Astrocyte (in vitro differentiated cells and primary cell): Measurements from ENCODE around the gene P2RX1. TPM values are rescaled to one million over a fixed set of nuclear protein-coding genes. Genes with fewer than 3 reads are reported as not detected.

ENCODE experiments used
- DNase-seq: peaks from one replicate; pipeline ENCODE4 v3.0.0-alpha.2; 2010; ENCODE audit warnings: low read depth
- FAIRE-seq: peaks from 2 replicates; lab custom pipeline; 2011; peaks lifted over from hg19 to GRCh38; lab: Jason Lieb, UNC
- H2AFZ ChIP-seq: 2 replicates; pipeline ENCODE4 v1.6.0; 2012; ENCODE audit warnings: low read depth, low read length, inconsistent platforms
- H3K27ac ChIP-seq: 2 replicates; pipeline ENCODE4 v1.5.1; 2011; ENCODE audit warnings: low read depth, low read length, inconsistent platforms
- H3K27me3 ChIP-seq: 2 replicates; pipeline ENCODE4 v1.6.0; 2011; ENCODE audit warnings: low read length, inconsistent platforms; ENCODE audit not compliant: insufficient read depth
- H3K36me3 ChIP-seq: 2 replicates; pipeline ENCODE4 v1.5.1; 2011; ENCODE audit warnings: low read length, inconsistent platforms; ENCODE audit not compliant: insufficient read depth
- H3K4me1 ChIP-seq: 2 replicates; pipeline ENCODE4 v1.5.1; 2011; ENCODE audit warnings: low read length, inconsistent platforms; ENCODE audit not compliant: insufficient read depth
- H3K4me2 ChIP-seq: 2 replicates; pipeline ENCODE4 v1.6.0; 2012; ENCODE audit warnings: low read length, inconsistent platforms
- H3K4me3 ChIP-seq: 2 replicates; pipeline ENCODE4 v1.5.1; 2011; ENCODE audit warnings: low read depth, mild to moderate bottlenecking, low read length, inconsistent platforms; ENCODE audit not compliant: insufficient read depth
- H3K79me2 ChIP-seq: 2 replicates; pipeline ENCODE4 v1.6.0; 2012; ENCODE audit warnings: mild to moderate bottlenecking, low read length, inconsistent platforms; ENCODE audit not compliant: insufficient read depth
- H3K9ac ChIP-seq: 2 replicates; pipeline ENCODE4 v1.6.0; 2012; ENCODE audit warnings: mild to moderate bottlenecking, low read length, inconsistent platforms
- H3K9me3 ChIP-seq: 2 replicates; pipeline ENCODE4 v1.5.1; 2012; ENCODE audit warnings: low read depth, mild to moderate bottlenecking, low read length, inconsistent platforms; ENCODE audit not compliant: insufficient read depth
- H4K20me1 ChIP-seq: 2 replicates; pipeline ENCODE4 v1.6.0; 2012; ENCODE audit warnings: low read length, inconsistent platforms; ENCODE audit not compliant: insufficient read depth
- H3K27ac Mint-ChIP-seq: one replicate; pipeline ENCODE4 v1.8.0; 2021; ENCODE audit warnings: mild to moderate bottlenecking, mixed read lengths; ENCODE audit not compliant: unreplicated experiment
- H3K27me3 Mint-ChIP-seq: one replicate; pipeline ENCODE4 v1.8.0; 2021; ENCODE audit warnings: low read depth, mixed read lengths; ENCODE audit not compliant: unreplicated experiment
- H3K36me3 Mint-ChIP-seq: one replicate; pipeline ENCODE4 v1.8.0; 2021; ENCODE audit warnings: low read depth, mixed read lengths; ENCODE audit not compliant: unreplicated experiment
- H3K4me1 Mint-ChIP-seq: one replicate; pipeline ENCODE4 v1.8.0; 2021; ENCODE audit warnings: low read depth, mixed read lengths; ENCODE audit not compliant: unreplicated experiment
- H3K4me3 Mint-ChIP-seq: one replicate; pipeline ENCODE4 v1.8.0; 2021; ENCODE audit warnings: mild to moderate bottlenecking, moderate library complexity, mixed read lengths; ENCODE audit not compliant: unreplicated experiment
- H3K9me3 Mint-ChIP-seq: one replicate; pipeline ENCODE4 v1.8.0; 2021; ENCODE audit warnings: mild to moderate bottlenecking, mixed read lengths; ENCODE audit not compliant: unreplicated experiment
- CTCF ChIP-seq: IDR thresholded peaks from 2 replicates; pipeline ENCODE4 v1.5.1; 2011; ENCODE audit warnings: low read depth, mild to moderate bottlenecking, inconsistent platforms, low read length, moderate library complexity; ENCODE audit not compliant: insufficient read depth
- EZH2 ChIP-seq: IDR thresholded peaks from 2 replicates; pipeline ENCODE4 v1.6.1; 2012; ENCODE audit warnings: mild to moderate bottlenecking, low read length, inconsistent platforms; ENCODE audit not compliant: insufficient read depth
- total RNA-seq: library from RNA; stranded (reverse); gene quantifications from 2 replicates; pipeline ENCODE4 v1.2.1, GENCODE V29; 2021

The P2RX1 gene
- total RNA-seq, 1 donor from 2014 or later = not detected

- Histone ChIP-seq H3K9ac (no peak overlapping the region), H3K36me3 (no peaks in the 10 kb centered on the region), H3K9me3 (no peaks in the 10 kb centered on the region), H2AFZ (no peak overlapping the region), H3K27me3 (no peaks in the 10 kb centered on the region), H3K4me3 (no peak overlapping the region), H3K27ac (no peak overlapping the region), H4K20me1 (no peaks in the 10 kb centered on the region), H3K4me1 (no peaks in the 10 kb centered on the region), H3K79me2 (no peaks in the 10 kb centered on the region), H3K4me2 (no peak overlapping the region)
- Mint-ChIP-seq H3K4me3 (no peak overlapping the region), H3K9me3 (no peaks in the 10 kb centered on the region), H3K27me3 (peaks cover 20% of the 10 kb centered on the region), H3K4me1 (no peaks in the 10 kb centered on the region), H3K27ac (no peak overlapping the region), H3K36me3 (no peaks in the 10 kb centered on the region)
- no peak for DNase-seq
- no peak for FAIRE-seq
- TF ChIP-seq EZH2 (no peak), CTCF (no peak)
Observed at GRCh38 chr17:3907483-3908216, 8.6 kb downstream of the P2RX1 start.

GRCh38 chr17:3906881-3907280, 9.4 kb downstream of the P2RX1 start:
- H3K79me2 ChIP-seq = no peaks in the 10 kb centered on the region
- no peak overlapping the region for H3K4me3 ChIP-seq
- Mint-ChIP-seq H3K4me3 (no peak overlapping the region), H3K36me3 (no peaks in the 10 kb centered on the region), H3K9me3 (no peaks in the 10 kb centered on the region), H3K27ac (no peak overlapping the region), H3K4me1 (no peaks in the 10 kb centered on the region), H3K27me3 (peaks cover 14% of the 10 kb centered on the region)
- TF ChIP-seq EZH2 = no peak
- TF ChIP-seq CTCF = no peak
- H2AFZ ChIP-seq = no peak overlapping the region
- FAIRE-seq (no peak), DNase-seq (no peak)
- no peaks in the 10 kb centered on the region for H3K4me1 ChIP-seq
- no peaks in the 10 kb centered on the region for H4K20me1 ChIP-seq
- no peaks in the 10 kb centered on the region for H3K9me3 ChIP-seq
- no peak overlapping the region for H3K4me2 ChIP-seq
- H3K27me3 ChIP-seq = no peaks in the 10 kb centered on the region
- no peaks in the 10 kb centered on the region for H3K36me3 ChIP-seq
- no peak overlapping the region for H3K27ac ChIP-seq
- no peak overlapping the region for H3K9ac ChIP-seq

- FAIRE-seq = no peak
- H3K79me2 ChIP-seq = no peaks in the 10 kb centered on the region
- H3K9me3 Mint-ChIP-seq = peaks cover 3% of the 10 kb centered on the region
- no peaks in the 10 kb centered on the region for H3K27me3 ChIP-seq
- H4K20me1 ChIP-seq = no peaks in the 10 kb centered on the region
- H3K4me3 ChIP-seq = no peak overlapping the region
- no peak for DNase-seq
- H3K27ac ChIP-seq = no peak overlapping the region
- TF ChIP-seq EZH2 = no peak
- no peak for TF ChIP-seq CTCF
- no peaks in the 10 kb centered on the region for H3K4me1 ChIP-seq
- no peaks in the 10 kb centered on the region for H3K4me1 Mint-ChIP-seq
- H3K9me3 ChIP-seq = no peaks in the 10 kb centered on the region
- no peak overlapping the region for H2AFZ ChIP-seq
- H3K4me3 Mint-ChIP-seq = no peak overlapping the region
- H3K9ac ChIP-seq = no peak overlapping the region
- no peak overlapping the region for H3K4me2 ChIP-seq
- H3K36me3 ChIP-seq = no peaks in the 10 kb centered on the region
- H3K27me3 Mint-ChIP-seq = peaks cover 22% of the 10 kb centered on the region
- H3K36me3 Mint-ChIP-seq = no peaks in the 10 kb centered on the region
- no peak overlapping the region for H3K27ac Mint-ChIP-seq
Observed at GRCh38 chr17:3905017-3905520, 11.2 kb downstream of the P2RX1 start.
